Measurements from ENCODE around the gene ERG28. TPM values are rescaled to one million over a fixed set of nuclear protein-coding genes. Genes with fewer than 3 reads are reported as not detected.

Gene ERG28
- total RNA-seq, 1 donor from 2014 or later: 26.3 TPM

DNA sequence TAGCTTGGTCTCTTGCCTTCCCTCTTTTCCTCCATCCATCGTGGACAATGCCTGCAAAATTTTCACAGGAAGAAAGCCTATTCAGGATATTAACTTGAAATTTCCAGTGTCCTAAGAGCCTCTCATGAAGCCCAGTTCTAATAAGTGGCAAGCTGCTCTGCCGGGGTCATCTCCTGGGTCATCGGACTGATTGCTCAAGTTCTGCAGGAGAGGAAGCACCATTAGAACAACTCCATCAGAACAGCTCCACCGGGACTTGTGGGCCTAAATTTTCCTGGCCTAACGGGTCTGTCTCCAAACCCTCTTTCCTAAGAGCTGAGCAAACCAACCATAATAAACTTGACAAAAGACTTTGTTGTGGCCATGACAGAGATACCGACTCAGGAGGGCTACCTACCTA is 13.9 kb downstream of the ERG28 start:
- H3K4me1 Mint-ChIP-seq: peaks cover 8% of the 10 kb centered on the region
- H3K9me3 Mint-ChIP-seq: no peaks in the 10 kb centered on the region
- H3K27me3 Mint-ChIP-seq (ENCODE audit: low read depth): no peaks in the 10 kb centered on the region
- no peak overlapping the region for H3K27ac Mint-ChIP-seq
- H3K4me3 Mint-ChIP-seq: no peak overlapping the region
- TF ChIP-seq, protein P1, sequence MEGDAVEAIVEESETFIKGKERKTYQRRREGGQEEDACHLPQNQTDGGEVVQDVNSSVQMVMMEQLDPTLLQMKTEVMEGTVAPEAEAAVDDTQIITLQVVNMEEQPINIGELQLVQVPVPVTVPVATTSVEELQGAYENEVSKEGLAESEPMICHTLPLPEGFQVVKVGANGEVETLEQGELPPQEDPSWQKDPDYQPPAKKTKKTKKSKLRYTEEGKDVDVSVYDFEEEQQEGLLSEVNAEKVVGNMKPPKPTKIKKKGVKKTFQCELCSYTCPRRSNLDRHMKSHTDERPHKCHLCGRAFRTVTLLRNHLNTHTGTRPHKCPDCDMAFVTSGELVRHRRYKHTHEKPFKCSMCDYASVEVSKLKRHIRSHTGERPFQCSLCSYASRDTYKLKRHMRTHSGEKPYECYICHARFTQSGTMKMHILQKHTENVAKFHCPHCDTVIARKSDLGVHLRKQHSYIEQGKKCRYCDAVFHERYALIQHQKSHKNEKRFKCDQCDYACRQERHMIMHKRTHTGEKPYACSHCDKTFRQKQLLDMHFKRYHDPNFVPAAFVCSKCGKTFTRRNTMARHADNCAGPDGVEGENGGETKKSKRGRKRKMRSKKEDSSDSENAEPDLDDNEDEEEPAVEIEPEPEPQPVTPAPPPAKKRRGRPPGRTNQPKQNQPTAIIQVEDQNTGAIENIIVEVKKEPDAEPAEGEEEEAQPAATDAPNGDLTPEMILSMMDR (IDR thresholded peaks at IDR 0.05; ENCODE audit: unreplicated experiment): no peak
- no peak for DNase-seq (ENCODE audit: low spot score in 2 of 2, unreplicated experiment in 2 of 2)
- H3K36me3 Mint-ChIP-seq: peaks cover 28% of the 10 kb centered on the region

DNA sequence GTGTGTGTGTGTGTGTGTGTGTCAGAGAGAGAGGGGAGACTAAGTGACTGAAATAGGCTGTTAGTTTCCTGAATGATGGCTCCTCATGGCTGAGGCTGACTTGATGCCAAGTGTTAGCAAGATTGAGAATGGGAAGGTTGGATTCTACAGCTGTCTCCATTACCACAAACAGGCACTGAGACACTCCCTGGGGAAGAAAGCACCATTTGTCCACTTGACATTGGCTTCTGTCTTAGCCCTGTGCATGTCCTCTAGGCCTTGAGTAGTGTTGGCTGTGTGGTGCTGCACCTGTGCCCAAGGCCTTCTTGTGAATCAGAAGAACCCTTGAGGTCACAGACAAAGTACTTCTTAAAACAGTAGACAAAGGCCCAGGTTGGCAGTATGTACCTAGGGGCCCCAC is 15.6 kb downstream of the ERG28 start:
- H3K36me3 Mint-ChIP-seq: peaks cover 12% of the 10 kb centered on the region

DNA sequence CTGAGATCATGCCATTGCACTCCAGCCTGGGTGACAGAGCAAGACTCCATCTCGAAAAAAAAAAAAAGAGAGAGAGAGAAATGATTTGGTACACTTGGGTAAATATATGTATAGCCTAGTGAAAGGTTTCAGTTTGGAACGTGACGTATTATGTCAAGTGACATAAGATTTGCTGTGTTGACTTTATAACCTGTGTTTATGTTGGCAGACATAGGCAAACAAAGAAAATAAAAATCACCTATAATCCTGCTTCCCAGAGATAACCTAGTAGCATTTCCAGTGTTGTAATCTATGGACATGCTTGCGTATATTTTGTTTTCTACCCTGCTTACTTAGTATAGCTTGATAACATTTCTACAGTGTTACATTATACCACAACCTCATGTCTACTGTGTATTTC is 16.7 kb downstream of the ERG28 start:
- DNase-seq (ENCODE audit: low spot score in 2 of 2, unreplicated experiment in 2 of 2): no peak
- TF ChIP-seq, protein P1 (IDR thresholded peaks at IDR 0.05; ENCODE audit: unreplicated experiment): no peak
- no peak overlapping the region for H3K4me3 Mint-ChIP-seq
- no peaks in the 10 kb centered on the region for H3K9me3 Mint-ChIP-seq
- H3K27ac Mint-ChIP-seq: no peak overlapping the region
- no peaks in the 10 kb centered on the region for H3K27me3 Mint-ChIP-seq (ENCODE audit: low read depth)
- H3K36me3 Mint-ChIP-seq: peaks cover 2% of the 10 kb centered on the region
- H3K4me1 Mint-ChIP-seq: peaks cover 8% of the 10 kb centered on the region

More for the DNA sequence above, 15.6 kb downstream of the ERG28 start:
- Mint-ChIP-seq H3K27me3 (ENCODE audit: low read depth) (no peaks in the 10 kb centered on the region), H3K27ac (no peak overlapping the region), H3K9me3 (no peaks in the 10 kb centered on the region), H3K4me3 (no peak overlapping the region), H3K4me1 (peaks cover 8% of the 10 kb centered on the region)
- TF ChIP-seq, protein P1 (IDR thresholded peaks at IDR 0.05; ENCODE audit: unreplicated experiment): no peak
- DNase-seq (ENCODE audit: low spot score in 2 of 2, unreplicated experiment in 2 of 2): no peak

DNA sequence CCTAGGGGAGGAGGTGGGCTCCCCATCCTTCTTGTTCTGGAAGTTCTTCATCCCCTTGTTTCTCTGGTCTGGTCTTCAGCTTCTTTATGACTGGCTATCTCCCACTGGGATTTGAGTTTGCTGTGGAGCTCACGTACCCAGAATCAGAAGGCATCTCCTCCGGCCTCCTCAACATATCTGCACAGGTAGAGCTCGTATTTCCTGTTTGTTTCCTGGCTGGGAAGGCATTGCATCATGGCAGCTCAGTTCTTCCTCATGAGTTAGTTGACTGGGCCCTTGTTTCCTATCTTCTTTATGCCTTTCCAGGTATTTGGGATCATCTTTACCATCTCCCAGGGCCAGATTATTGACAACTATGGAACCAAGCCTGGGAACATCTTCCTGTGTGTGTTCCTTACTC is 19.8 kb downstream of the ERG28 start:
- TF ChIP-seq, protein P1 (IDR thresholded peaks at IDR 0.05; ENCODE audit: unreplicated experiment): no peak
- no peaks in the 10 kb centered on the region for H3K4me1 Mint-ChIP-seq
- H3K9me3 Mint-ChIP-seq: no peaks in the 10 kb centered on the region
- H3K27ac Mint-ChIP-seq: no peak overlapping the region
- no peaks in the 10 kb centered on the region for H3K36me3 Mint-ChIP-seq
- no peaks in the 10 kb centered on the region for H3K27me3 Mint-ChIP-seq (ENCODE audit: low read depth)
- H3K4me3 Mint-ChIP-seq: no peak overlapping the region
- no peak for DNase-seq (ENCODE audit: low spot score in 2 of 2, unreplicated experiment in 2 of 2)

DNA sequence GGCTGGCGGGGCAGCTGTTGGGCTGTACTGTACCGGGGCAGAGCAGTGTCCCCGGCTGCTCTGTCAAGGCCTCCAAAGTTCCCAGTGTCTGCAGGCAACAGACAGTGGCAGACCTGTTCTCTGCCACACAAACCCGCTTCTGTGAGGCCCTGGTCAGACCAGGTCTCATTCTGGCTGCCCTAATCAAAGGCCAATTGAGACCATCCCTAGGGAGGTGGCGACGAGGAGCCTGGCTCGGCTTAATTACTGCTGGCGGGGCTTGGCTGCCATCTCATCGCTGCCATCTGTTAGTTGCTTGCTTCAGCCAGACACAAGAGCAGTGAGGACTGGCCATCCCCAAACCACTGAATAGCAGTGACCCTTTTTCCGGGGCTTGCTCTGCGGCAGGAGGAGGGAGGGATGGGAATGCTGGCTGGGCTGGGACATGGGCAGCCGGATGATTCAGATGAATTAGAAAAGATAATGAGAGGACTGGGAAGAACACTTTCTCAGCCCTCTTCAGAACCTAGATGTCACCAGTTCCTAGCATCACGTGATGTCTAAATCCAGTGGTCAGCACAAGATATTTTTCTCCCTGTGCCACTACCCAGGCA is 24.5 kb downstream of the ERG28 start:
- Mint-ChIP-seq H3K27ac (no peak overlapping the region), H3K4me3 (no peak overlapping the region), H3K36me3 (no peaks in the 10 kb centered on the region)

More for the DNA sequence above, 24.5 kb downstream of the ERG28 start:
- TF ChIP-seq, protein P1 (IDR thresholded peaks at IDR 0.05; ENCODE audit: unreplicated experiment): no peak
- H3K9me3 Mint-ChIP-seq: no peaks in the 10 kb centered on the region
- no peaks in the 10 kb centered on the region for H3K4me1 Mint-ChIP-seq
- no peaks in the 10 kb centered on the region for H3K27me3 Mint-ChIP-seq (ENCODE audit: low read depth)
- DNase-seq (ENCODE audit: low spot score in 2 of 2, unreplicated experiment in 2 of 2): no peak

Data from mesothelial cell of epicardium (in vitro differentiated cells).